ENCODE data around the gene TSC2.

Gene TSC2

DNA sequence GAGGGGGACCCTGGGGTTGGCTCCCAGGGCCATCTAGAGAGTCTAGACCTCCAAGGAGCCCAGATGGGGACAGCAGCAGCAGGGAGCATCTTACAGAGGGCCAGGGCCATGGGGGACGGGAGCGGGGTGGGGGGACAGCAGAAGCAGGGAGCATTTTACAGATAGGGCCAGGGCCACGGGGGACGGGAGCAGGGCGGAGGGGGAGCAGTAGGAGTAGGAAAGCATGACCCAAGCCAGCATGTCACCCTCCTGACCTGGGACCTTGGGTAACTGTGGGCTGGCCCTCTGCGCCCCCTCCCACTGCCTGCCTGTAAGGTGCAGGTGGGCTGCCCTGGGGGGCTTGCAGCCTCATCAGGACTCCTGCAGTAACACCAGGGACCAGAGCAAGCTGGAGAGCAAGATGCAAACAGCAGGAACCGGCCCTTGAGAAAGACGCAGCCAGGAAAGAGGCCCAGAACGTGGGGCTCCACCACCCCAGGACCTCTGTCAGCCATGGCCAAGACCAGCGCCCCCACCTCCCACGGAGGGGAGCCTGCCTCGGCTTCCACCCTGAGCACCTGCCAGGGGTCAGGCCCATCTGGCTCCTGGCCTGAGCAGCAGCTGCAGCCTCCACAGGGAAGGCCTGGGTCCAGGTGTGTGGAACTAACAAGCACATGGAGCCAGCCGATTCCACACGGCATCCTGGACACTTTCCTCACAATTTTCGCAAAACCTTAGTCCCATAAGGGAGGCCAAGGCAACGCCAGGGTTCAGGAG, 40.5 kb upstream of the TSC2 start:
- Histone ChIP-seq H3K27me3 (ENCODE audit: insufficient read depth, low read depth) (no peaks in the 10 kb centered on the region), H3K4me1 (ENCODE audit: low read depth, poor library complexity, severe bottlenecking) (peaks cover 23% of the 10 kb centered on the region), H3K9ac (no peak overlapping the region), H2AFZ (ENCODE audit: low read depth) (no peak overlapping the region), H3K4me3 (IDR thresholded peaks at IDR 0.05; ENCODE audit: insufficient read depth, low read depth, low read length) (no peak overlapping the region), H4K20me1 (ENCODE audit: insufficient read depth) (peaks cover 15% of the 10 kb centered on the region), H3K36me3 (ENCODE audit: insufficient read depth) (no peaks in the 10 kb centered on the region), H3K27ac (peak overlapping the region; percentile 61; the same call in 1 of the 2 replicates), H3K4me2 (peak overlapping the region; percentile 96), H3K79me2 (ENCODE audit: insufficient read depth, low read depth) (peaks cover 56% of the 10 kb centered on the region)
- TF ChIP-seq, protein P1, sequence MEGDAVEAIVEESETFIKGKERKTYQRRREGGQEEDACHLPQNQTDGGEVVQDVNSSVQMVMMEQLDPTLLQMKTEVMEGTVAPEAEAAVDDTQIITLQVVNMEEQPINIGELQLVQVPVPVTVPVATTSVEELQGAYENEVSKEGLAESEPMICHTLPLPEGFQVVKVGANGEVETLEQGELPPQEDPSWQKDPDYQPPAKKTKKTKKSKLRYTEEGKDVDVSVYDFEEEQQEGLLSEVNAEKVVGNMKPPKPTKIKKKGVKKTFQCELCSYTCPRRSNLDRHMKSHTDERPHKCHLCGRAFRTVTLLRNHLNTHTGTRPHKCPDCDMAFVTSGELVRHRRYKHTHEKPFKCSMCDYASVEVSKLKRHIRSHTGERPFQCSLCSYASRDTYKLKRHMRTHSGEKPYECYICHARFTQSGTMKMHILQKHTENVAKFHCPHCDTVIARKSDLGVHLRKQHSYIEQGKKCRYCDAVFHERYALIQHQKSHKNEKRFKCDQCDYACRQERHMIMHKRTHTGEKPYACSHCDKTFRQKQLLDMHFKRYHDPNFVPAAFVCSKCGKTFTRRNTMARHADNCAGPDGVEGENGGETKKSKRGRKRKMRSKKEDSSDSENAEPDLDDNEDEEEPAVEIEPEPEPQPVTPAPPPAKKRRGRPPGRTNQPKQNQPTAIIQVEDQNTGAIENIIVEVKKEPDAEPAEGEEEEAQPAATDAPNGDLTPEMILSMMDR (conservative IDR thresholded peaks at IDR 0.05; ENCODE audit: low read depth, low read length), result no peak

DNA sequence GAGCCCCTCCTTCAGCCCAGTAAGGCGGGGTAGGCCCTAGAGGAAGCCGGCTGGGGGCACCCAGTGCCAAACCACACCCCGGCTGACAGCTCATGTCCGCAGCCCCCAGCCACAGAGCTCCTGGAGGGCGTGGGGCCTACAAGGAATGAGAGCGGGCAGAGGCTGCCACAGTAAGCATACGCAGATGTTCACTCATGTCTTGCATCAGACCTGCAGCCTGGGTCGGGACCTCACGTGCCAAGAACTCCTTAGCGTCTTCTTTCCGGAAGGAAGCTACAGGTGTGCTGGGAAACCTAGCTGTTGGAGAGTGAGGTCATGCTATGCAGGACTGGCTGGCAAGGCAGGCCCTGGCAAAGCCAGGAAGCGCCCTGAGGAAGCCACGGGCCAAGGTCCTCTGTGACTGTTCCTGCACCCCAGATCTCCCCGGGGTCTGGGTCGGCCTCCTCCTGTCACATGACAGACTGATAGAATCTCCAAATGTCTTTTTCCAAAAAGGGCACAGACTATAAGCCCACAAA, 39.7 kb upstream of the TSC2 start:
- no peaks in the 10 kb centered on the region for H3K36me3 ChIP-seq (ENCODE audit: insufficient read depth)
- peak overlapping the region; percentile 61 for H3K27ac ChIP-seq
- peaks cover 23% of the 10 kb centered on the region for H3K4me1 ChIP-seq (ENCODE audit: low read depth, poor library complexity, severe bottlenecking)
- H3K4me2 ChIP-seq, result peak overlapping the region; percentile 96
- no peak overlapping the region for H3K4me3 ChIP-seq (IDR thresholded peaks at IDR 0.05; ENCODE audit: insufficient read depth, low read depth, low read length)
- H4K20me1 ChIP-seq (ENCODE audit: insufficient read depth), result peaks cover 15% of the 10 kb centered on the region
- peak overlapping the region; percentile 78; the same call in 1 of the 2 replicates for H3K9ac ChIP-seq
- no peak overlapping the region for H2AFZ ChIP-seq (ENCODE audit: low read depth)
- TF ChIP-seq, protein P1 (conservative IDR thresholded peaks at IDR 0.05; ENCODE audit: low read depth, low read length), result no peak
- peaks cover 56% of the 10 kb centered on the region for H3K79me2 ChIP-seq (ENCODE audit: insufficient read depth, low read depth)
- H3K27me3 ChIP-seq (ENCODE audit: insufficient read depth, low read depth), result no peaks in the 10 kb centered on the region

DNA sequence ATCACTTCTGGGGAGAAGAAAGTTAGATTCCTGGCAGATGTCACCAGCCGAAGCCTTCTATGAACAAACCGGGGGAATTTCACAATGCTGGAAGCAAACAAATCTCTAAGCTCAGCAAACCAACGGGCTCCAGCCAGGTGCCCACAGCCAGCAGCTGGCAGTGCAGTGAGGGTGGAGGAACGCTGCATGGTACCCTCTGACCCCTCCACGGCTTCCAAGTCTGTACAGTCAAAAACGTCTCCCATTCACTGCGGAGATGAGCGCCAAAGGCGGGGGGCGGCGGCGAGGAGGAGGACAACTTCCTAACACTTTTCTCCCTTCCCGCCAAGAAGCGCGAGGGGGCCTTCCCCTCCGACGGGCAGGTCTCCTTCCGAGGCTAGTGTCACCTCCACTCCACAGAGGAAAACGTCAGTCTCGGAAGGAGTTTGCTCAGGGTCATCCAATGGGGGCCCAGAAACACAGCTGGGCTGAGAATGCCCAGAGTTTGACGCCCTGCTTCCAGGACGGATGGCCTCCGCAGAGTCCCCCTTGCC, 39.1 kb upstream of the TSC2 start:
- Histone ChIP-seq H3K9ac (peak overlapping the region; percentile 78), H3K79me2 (ENCODE audit: insufficient read depth, low read depth) (peaks cover 51% of the 10 kb centered on the region), H3K27ac (peak overlapping the region; percentile 61), H3K4me3 (IDR thresholded peaks at IDR 0.05; ENCODE audit: insufficient read depth, low read depth, low read length) (no peak overlapping the region), H4K20me1 (ENCODE audit: insufficient read depth) (peaks cover 15% of the 10 kb centered on the region), H3K4me2 (peak overlapping the region; percentile 96), H3K4me1 (ENCODE audit: low read depth, poor library complexity, severe bottlenecking) (peaks cover 23% of the 10 kb centered on the region), H3K36me3 (ENCODE audit: insufficient read depth) (no peaks in the 10 kb centered on the region), H3K27me3 (ENCODE audit: insufficient read depth, low read depth) (no peaks in the 10 kb centered on the region), H2AFZ (ENCODE audit: low read depth) (peak overlapping the region; percentile 54; the same call in 1 of the 2 replicates)
- TF ChIP-seq, protein P1 (conservative IDR thresholded peaks at IDR 0.05; ENCODE audit: low read depth, low read length), result no peak

DNA sequence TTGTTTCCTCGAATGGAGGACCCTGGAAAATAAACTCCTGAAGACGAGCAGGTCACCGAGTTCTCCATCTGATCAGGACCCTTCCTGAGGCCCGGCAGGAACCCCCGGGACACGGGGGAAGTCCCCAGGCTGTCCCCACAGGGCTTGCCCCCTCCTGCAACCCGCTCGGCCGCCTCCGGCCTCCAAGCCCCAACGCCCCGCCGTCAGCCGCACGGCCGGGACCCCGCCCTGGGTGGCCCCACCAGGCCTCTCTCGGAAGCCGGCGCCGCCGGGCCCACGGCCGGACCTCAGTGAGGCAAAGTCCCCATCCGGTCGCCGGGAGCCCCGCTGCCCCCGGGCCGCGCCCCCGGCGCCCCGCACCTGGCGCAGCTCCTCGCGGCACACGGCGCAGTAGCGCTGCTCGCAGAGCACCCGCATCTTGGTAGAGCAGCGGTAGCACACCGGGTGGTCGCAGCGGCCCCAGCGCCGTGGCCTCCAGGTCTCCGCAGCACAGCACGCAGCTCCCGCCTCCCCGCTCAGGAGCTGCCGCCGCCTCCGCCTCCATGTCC, 38.5 kb upstream of the TSC2 start:
- Histone ChIP-seq H4K20me1 (ENCODE audit: insufficient read depth) (peaks cover 15% of the 10 kb centered on the region), H2AFZ (ENCODE audit: low read depth) (peak overlapping the region; percentile 54; the same call in 1 of the 2 replicates)

More for the DNA sequence above, 38.5 kb upstream of the TSC2 start:
- no peaks in the 10 kb centered on the region for H3K36me3 ChIP-seq (ENCODE audit: insufficient read depth)
- peak overlapping the region; percentile 61 for H3K27ac ChIP-seq
- peaks cover 50% of the 10 kb centered on the region for H3K79me2 ChIP-seq (ENCODE audit: insufficient read depth, low read depth)
- peak overlapping the region; percentile 96 for H3K4me2 ChIP-seq
- no peaks in the 10 kb centered on the region for H3K27me3 ChIP-seq (ENCODE audit: insufficient read depth, low read depth)
- no peak overlapping the region for H3K4me3 ChIP-seq (IDR thresholded peaks at IDR 0.05; ENCODE audit: insufficient read depth, low read depth, low read length)
- H3K9ac ChIP-seq, result peak overlapping the region; percentile 78
- TF ChIP-seq, protein P1 (conservative IDR thresholded peaks at IDR 0.05; ENCODE audit: low read depth, low read length), result no peak; the same call in 1 of the 2 replicates
- H3K4me1 ChIP-seq (ENCODE audit: low read depth, poor library complexity, severe bottlenecking), result peaks cover 23% of the 10 kb centered on the region

Data from KMS-11 (cell line).